HEK293T (cell line): ENCODE data around the gene CDKN2B-AS1.

Source experiments
- CTCF ChIA-PET: fragments of 350-600 bp; formaldehyde crosslinking; extraction: SDS; loops from one replicate; lab custom pipeline; 2021; ENCODE audit warnings: antibody characterized with exemption, inconsistent platforms; lab: Yijun Ruan, JAX
- POLR2A ChIA-PET: fragments of 350-600 bp; formaldehyde crosslinking; extraction: SDS; loops from one replicate; lab custom pipeline; 2020; ENCODE audit warnings: antibody characterized with exemption, inconsistent platforms; lab: Yijun Ruan, JAX
- DNase-seq: peaks from one replicate; pipeline ENCODE4 v3.0.0; 2012; ENCODE audit warnings: mixed read lengths; ENCODE audit errors: extremely low spot score
- ARNT ChIP-seq: fragments of 450-650 bp; IDR thresholded peaks from 2 replicates; pipeline ENCODE4 v1.6.1; 2017; ENCODE audit warnings: mild to moderate bottlenecking
- BHLHE40 ChIP-seq: fragments of 450-650 bp; IDR thresholded peaks from 2 replicates; pipeline ENCODE4 v1.6.1; 2016; ENCODE audit warnings: mild to moderate bottlenecking, moderate library complexity, borderline replicate concordance
- CTBP1 ChIP-seq: fragments of 450-650 bp; IDR thresholded peaks from 2 replicates; pipeline ENCODE4 v1.6.1; 2016; ENCODE audit warnings: borderline replicate concordance
- ELF4 ChIP-seq: fragments of 450-650 bp; IDR thresholded peaks from 2 replicates; pipeline ENCODE4 v1.6.1; 2017; ENCODE audit warnings: antibody characterized with exemption
- FOXA1 ChIP-seq: fragments of 450-650 bp; IDR thresholded peaks from 2 replicates; pipeline ENCODE4 v1.6.1; 2016; ENCODE audit warnings: mild to moderate bottlenecking
- FOXK2 ChIP-seq: fragments of 450-650 bp; IDR thresholded peaks from 2 replicates; pipeline ENCODE4 v1.6.1; 2016; ENCODE audit warnings: mild to moderate bottlenecking
- FOXM1 ChIP-seq: fragments of 450-650 bp; IDR thresholded peaks from 2 replicates; pipeline ENCODE4 v1.6.1; 2017; ENCODE audit warnings: mild to moderate bottlenecking, borderline replicate concordance
- HDGF ChIP-seq: fragments of 450-650 bp; IDR thresholded peaks from 2 replicates; pipeline ENCODE4 v1.6.1; 2017; ENCODE audit warnings: antibody characterized with exemption, borderline replicate concordance
- L3MBTL2 ChIP-seq: fragments of 450-650 bp; conservative IDR thresholded peaks from 2 replicates; pipeline ENCODE4 v1.6.1; 2016; ENCODE audit warnings: mild to moderate bottlenecking
- LEF1 ChIP-seq: fragments of 450-650 bp; IDR thresholded peaks from 2 replicates; pipeline ENCODE4 v1.6.1; 2017; ENCODE audit warnings: mild to moderate bottlenecking, borderline replicate concordance
- NFRKB ChIP-seq: fragments of 450-650 bp; IDR thresholded peaks from 2 replicates; pipeline ENCODE4 v1.6.1; 2016; ENCODE audit warnings: mild to moderate bottlenecking, moderate library complexity
- PKNOX1 ChIP-seq: fragments of 450-650 bp; IDR thresholded peaks from 2 replicates; pipeline ENCODE4 v1.6.1; 2016
- SP1 ChIP-seq: fragments of 450-650 bp; IDR thresholded peaks from 2 replicates; pipeline ENCODE4 v1.6.1; 2017
- SUZ12 ChIP-seq: fragments of 450-650 bp; IDR thresholded peaks from 2 replicates; pipeline ENCODE4 v1.6.1; 2016; ENCODE audit warnings: mild to moderate bottlenecking
- TARDBP ChIP-seq: fragments of 450-650 bp; IDR thresholded peaks from 2 replicates; pipeline ENCODE4 v1.6.1; 2016
- ZNF384 ChIP-seq: fragments of 450-650 bp; IDR thresholded peaks from 2 replicates; pipeline ENCODE4 v1.6.1; 2016

CDKN2B-AS1 gene

DNA sequence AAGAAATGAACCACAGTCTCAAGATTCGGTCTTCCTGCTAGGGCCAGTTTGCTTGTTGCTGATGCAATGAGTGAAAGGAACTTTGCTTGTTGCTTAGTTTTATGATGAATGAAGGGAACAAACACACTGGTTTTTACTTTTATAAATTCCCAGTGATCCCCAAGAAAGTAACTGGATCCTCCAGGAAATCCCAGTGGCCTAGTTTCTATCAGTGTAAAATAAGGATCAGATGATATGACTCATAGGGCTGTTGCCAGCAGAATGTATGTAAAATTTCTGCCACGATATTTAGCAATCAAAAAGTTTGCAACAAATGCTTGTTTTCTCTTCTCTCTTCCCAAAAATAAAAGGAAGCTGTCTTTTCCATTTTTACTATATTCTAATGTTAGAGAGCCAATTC lies 174.7 kb downstream of the CDKN2B-AS1 start:
- TF ChIP-seq ARNT (no peak), FOXK2 (no peak), ZNF384 (no peak), SP1 (no peak), LEF1 (no peak), PKNOX1 (no peak), BHLHE40 (no peak), HDGF (no peak), CTBP1 (no peak), L3MBTL2 (no peak)
- POLR2A ChIA-PET, result no interaction called here
- CTCF ChIA-PET, result interaction anchor here (0.5 to 0.6 kb wide), 3 partner anchors 19 to 43 kb away, joined by 3 read pairs; no protein-coding TSS in a partner anchor
- DNase-seq, result no peak

DNA sequence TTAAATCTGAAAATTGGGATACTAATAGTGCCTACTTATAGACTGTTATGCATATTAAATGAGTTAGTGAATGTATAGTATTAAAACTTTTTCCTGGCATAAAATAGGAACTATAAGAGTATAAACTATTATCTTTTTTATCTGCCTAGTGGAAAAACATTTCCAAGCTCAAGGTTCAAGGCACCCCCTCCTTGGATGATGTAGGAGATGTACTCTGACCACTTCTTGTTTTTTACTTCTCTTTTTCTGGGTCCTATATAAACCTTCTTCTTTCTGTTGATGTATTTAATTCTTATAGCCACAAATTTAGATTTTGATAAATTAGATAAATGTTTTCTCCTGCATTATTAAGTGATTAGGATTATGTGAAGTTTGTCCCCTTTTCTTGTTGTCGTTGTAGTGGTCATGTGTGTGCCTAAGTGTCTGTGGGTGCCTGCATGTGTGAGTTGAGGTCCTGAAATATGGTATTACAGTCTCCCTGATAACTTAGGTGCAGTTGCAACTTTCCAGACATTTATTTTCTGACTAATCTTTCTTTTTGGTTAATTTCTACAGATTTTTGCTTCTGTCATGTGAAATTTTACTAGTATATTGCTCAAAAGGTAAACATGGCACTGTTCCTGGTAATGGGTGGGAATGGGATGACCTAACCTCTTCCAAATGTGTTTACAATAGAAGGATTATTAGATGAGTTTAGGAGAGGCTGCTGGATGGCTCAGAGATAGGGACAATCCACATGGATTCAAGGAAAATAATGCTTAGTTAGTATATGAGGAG lies 175.3 kb downstream of the CDKN2B-AS1 start:
- no peak for DNase-seq
- TF ChIP-seq SUZ12 (no peak), FOXK2 (no peak), BHLHE40 (no peak), ELF4 (no peak), PKNOX1 (no peak), FOXM1 (no peak), ARNT (no peak), HDGF (no peak), ZNF384 (no peak), TARDBP (no peak), FOXA1 (no peak), NFRKB (no peak), L3MBTL2 (no peak), SP1 (no peak), CTBP1 (no peak), LEF1 (no peak)
- CTCF ChIA-PET, result interaction anchor here (0.5 to 0.6 kb wide), 3 partner anchors 19 to 42 kb away, joined by 3 read pairs; no protein-coding TSS in a partner anchor
- POLR2A ChIA-PET, result no interaction called here
